GM18868 (cell line): ENCODE data around the gene UROD.
"Not testable (repeated sequence)": the region's sequence is repeated elsewhere in the genome, so short reads cannot be mapped to it uniquely, and the experiment has no call there.

ENCODE experiments used
- ATAC-seq: cut with Tn5 transposase; IDR thresholded peaks from one replicate; pipeline ENCODE4 v1.9.1; 2021; ENCODE audit warnings: mild to moderate bottlenecking, moderate library complexity; ENCODE audit not compliant: unreplicated experiment

The UROD gene

GRCh38 chr1:45011837-45012638 lies at the start of gene UROD:
UROD (plus strand) TSS chr1:45012254; CDS start chr1:45012266, 12 bp downstream.
- peak; percentile 63 for ATAC-seq

- no peak for ATAC-seq
Measured at GRCh38 chr1:44962729-44963128, 49.3 kb upstream of the UROD start.

GRCh38 chr1:44964396-44964795 lies 47.7 kb upstream of the UROD start:
- ATAC-seq = no peak

- no peak for ATAC-seq
Measured at GRCh38 chr1:44970317-44970716, 41.7 kb upstream of the UROD start.

GRCh38 chr1:44973645-44974044 lies 38.4 kb upstream of the UROD start:
- ATAC-seq = no peak

- ATAC-seq = no peak
Measured at GRCh38 chr1:44976252-44976651, 35.8 kb upstream of the UROD start.

- ATAC-seq = not testable (repeated sequence)
Measured at GRCh38 chr1:44977372-44977771, 34.7 kb upstream of the UROD start.

GRCh38 chr1:44985747-44986359 lies 26.2 kb upstream of the UROD start:
- ATAC-seq = no peak

- no peak for ATAC-seq
Measured at GRCh38 chr1:44988531-44989156, 23.4 kb upstream of the UROD start.

- no peak for ATAC-seq
Measured at GRCh38 chr1:44994309-44994898, 17.6 kb upstream of the UROD start.

- no peak for ATAC-seq
Measured at GRCh38 chr1:44995467-44996238, 16.4 kb upstream of the UROD start.

GRCh38 chr1:44999232-44999631 lies 12.8 kb upstream of the UROD start:
- ATAC-seq = no peak

- no peak for ATAC-seq
Measured at GRCh38 chr1:45001011-45001481, 11.0 kb upstream of the UROD start.

- not testable (repeated sequence) for ATAC-seq
Measured at GRCh38 chr1:45001576-45001975, 10.5 kb upstream of the UROD start.

- no peak for ATAC-seq
Measured at GRCh38 chr1:45002650-45003645, 9.1 kb upstream of the UROD start.

GRCh38 chr1:45003741-45004140 lies 8.3 kb upstream of the UROD start:
- ATAC-seq = no peak

GRCh38 chr1:45004281-45004920 lies 7.7 kb upstream of the UROD start:
- no peak for ATAC-seq

GRCh38 chr1:45005761-45006160 lies 6.3 kb upstream of the UROD start:
- ATAC-seq = no peak

- no peak for ATAC-seq
Measured at GRCh38 chr1:45007311-45007710, 4.7 kb upstream of the UROD start.
